H1 (cell line): ENCODE measurements around the gene KCNQ1. TPM values are rescaled to one million over a fixed set of nuclear protein-coding genes. Genes with fewer than 3 reads are reported as not detected.

Experiments used
- CTCF ChIA-PET: fragments of 300-600 bp; sonication (Branson Sonifier 250); formaldehyde crosslinking; loops from one replicate; lab custom pipeline; 2021; ENCODE audit not compliant: partially characterized antibody; lab: Charles Lee
- POLR2A ChIA-PET: fragments of 300-600 bp; sonication (Branson Sonifier 250); formaldehyde crosslinking; loops from one replicate; lab custom pipeline; 2021; ENCODE audit warnings: inconsistent platforms; ENCODE audit not compliant: partially characterized antibody; lab: Charles Lee
- DNase-seq, 2 experiments: peaks; one replicate each; pipeline versions ENCODE4 v3.0.0 to v3.0.0-alpha.2; 2010 to 2022; ENCODE audit warnings: low spot score in 2 of 2, low read depth in 1 of 2, mixed read lengths in 1 of 2
- FAIRE-seq: peaks from 2 replicates; lab custom pipeline; 2011; peaks lifted over from hg19 to GRCh38; lab: Jason Lieb, UNC
- H2AFZ ChIP-seq: 2 replicates; pipeline ENCODE4 v1.8.1; 2012; ENCODE audit warnings: low read length, inconsistent platforms
- H2AK5ac ChIP-seq: 2 replicates; pipeline ENCODE4 v1.6.1; 2013; ENCODE audit warnings: low read depth, low read length
- H2BK120ac ChIP-seq: replicated peaks from 2 replicates; pipeline ENCODE3; 2013; ENCODE audit warnings: low read depth, low read length, inconsistent platforms
- H2BK12ac ChIP-seq: 2 replicates; pipeline ENCODE4 v1.6.1; 2013; ENCODE audit warnings: low read depth, low read length
- H2BK15ac ChIP-seq: 2 replicates; pipeline ENCODE4 v1.6.1; 2013; ENCODE audit warnings: low read length
- H2BK20ac ChIP-seq: 2 replicates; pipeline ENCODE4 v1.6.1; 2013; ENCODE audit warnings: low read length
- H2BK5ac ChIP-seq: 2 replicates; pipeline ENCODE4 v1.6.1; 2013; ENCODE audit warnings: low read depth, low read length
- H3K14ac ChIP-seq: 2 replicates; pipeline ENCODE4 v1.6.1; 2013; ENCODE audit warnings: inconsistent platforms; ENCODE audit not compliant: insufficient read length
- H3K18ac ChIP-seq: 2 replicates; pipeline ENCODE4 v1.6.1; 2013; ENCODE audit warnings: low read length; ENCODE audit errors: extremely low read depth
- H3K23ac ChIP-seq: 2 replicates; pipeline ENCODE4 v1.6.1; 2013; ENCODE audit warnings: inconsistent platforms; ENCODE audit not compliant: insufficient read length
- H3K23me2 ChIP-seq: 2 replicates; pipeline ENCODE4 v1.6.1; 2013; ENCODE audit warnings: low read depth, low read length
- H3K27ac ChIP-seq: 2 replicates; pipeline ENCODE4 v1.6.1; 2011; ENCODE audit warnings: low read depth, low read length, inconsistent platforms
- H3K27me3 ChIP-seq, 4 experiments: replicated peaks in 1 of 4; 1 replicate in 1 of 4; 2 replicates in 3 of 4; pipeline versions ENCODE4 v1.6.1 to v1.8.1; 2011 to 2013; ENCODE audit warnings: low read length in 3 of 4, mild to moderate bottlenecking in 3 of 4, inconsistent platforms in 2 of 4, mixed read lengths in 2 of 4, moderate library complexity in 1 of 4; ENCODE audit not compliant: control insufficient read depth in 3 of 4, insufficient read depth in 3 of 4; ENCODE audit errors: extremely low read depth in 1 of 4
- H3K36me3 ChIP-seq, 4 experiments: 2 replicates each; pipeline versions ENCODE4 v1.6.1 to v1.8.1; 2011 to 2013; ENCODE audit warnings: mild to moderate bottlenecking in 4 of 4, low read length in 3 of 4, moderate library complexity in 2 of 4, control low read depth in 1 of 4, inconsistent platforms in 1 of 4; ENCODE audit not compliant: insufficient read depth in 4 of 4, control insufficient read depth in 2 of 4
- H3K4ac ChIP-seq: replicated peaks from 2 replicates; pipeline ENCODE3; 2013; ENCODE audit warnings: low read length, low read depth, mixed read lengths, inconsistent platforms; ENCODE audit not compliant: insufficient read length
- H3K4me1 ChIP-seq, 4 experiments: replicated peaks in 1 of 4; 1 replicate in 1 of 4; 2 replicates in 3 of 4; pipeline versions ENCODE4 v1.6.1 to v1.8.1; 2011 to 2013; ENCODE audit warnings: low read length in 3 of 4, inconsistent platforms in 2 of 4, mixed read lengths in 1 of 4; ENCODE audit not compliant: insufficient read depth in 4 of 4, control insufficient read depth in 3 of 4
- H3K4me2 ChIP-seq, 2 experiments: 2 replicates each; pipeline versions ENCODE4 v1.6.1 to v1.8.1; 2011 to 2013; ENCODE audit warnings: low read depth in 2 of 2, low read length in 2 of 2, control low read depth in 1 of 2, inconsistent platforms in 1 of 2, mild to moderate bottlenecking in 1 of 2; ENCODE audit not compliant: insufficient read depth in 1 of 2
- H3K4me3 ChIP-seq, 4 experiments: fragments of 200-600, 300-600 bp in 1 of 4; sonication (generic), shearing (Covaris generic), sonication (Bioruptor Twin) in 1 of 4; 2 replicates each; pipeline versions ENCODE4 v1.5.1 to v1.8.1; 2011 to 2016; ENCODE audit warnings: low read length in 4 of 4, low read depth in 3 of 4, control low read depth in 2 of 4, inconsistent platforms in 2 of 4, mild to moderate bottlenecking in 2 of 4, mixed read lengths in 1 of 4, moderate library complexity in 1 of 4; ENCODE audit not compliant: insufficient read depth in 2 of 4; ENCODE audit errors: extremely low read depth in 1 of 4
- H3K56ac ChIP-seq: replicated peaks from 2 replicates; pipeline ENCODE3; 2013; ENCODE audit warnings: low read depth, mild to moderate bottlenecking, mixed read lengths, low read length, inconsistent platforms; ENCODE audit not compliant: insufficient read length
- H3K79me1 ChIP-seq: 2 replicates; pipeline ENCODE4 v1.6.1; 2013; ENCODE audit warnings: low read depth, low read length, control low read depth
- H3K79me2 ChIP-seq, 2 experiments: 2 replicates each; pipeline versions ENCODE4 v1.6.1 to v1.8.1; 2012 to 2013; ENCODE audit warnings: low read length in 2 of 2, mild to moderate bottlenecking in 2 of 2, inconsistent platforms in 1 of 2; ENCODE audit not compliant: insufficient read depth in 2 of 2, control insufficient read depth in 1 of 2
- H3K9ac ChIP-seq, 4 experiments: replicated peaks in 1 of 4; 1 replicate in 1 of 4; 2 replicates in 3 of 4; pipeline versions ENCODE4 v1.6.1 to v1.8.1; 2011 to 2013; ENCODE audit warnings: low read depth in 3 of 4, low read length in 3 of 4, control low read depth in 2 of 4, mild to moderate bottlenecking in 2 of 4, moderate library complexity in 2 of 4, inconsistent platforms in 1 of 4; ENCODE audit errors: extremely low read depth in 1 of 4
- H3K9me3 ChIP-seq, 2 experiments: 2 replicates each; pipeline versions ENCODE4 v1.6.1 to v1.8.1; 2012 to 2013; ENCODE audit warnings: mild to moderate bottlenecking in 2 of 2, moderate library complexity in 2 of 2, control low read depth in 1 of 2, inconsistent platforms in 1 of 2, low read depth in 1 of 2, low read length in 1 of 2, mixed read lengths in 1 of 2; ENCODE audit not compliant: insufficient read depth in 2 of 2
- H4K20me1 ChIP-seq, 2 experiments: replicated peaks in 1 of 2; 2 replicates each; pipeline versions ENCODE3 to v1.8.1; 2011 to 2013; ENCODE audit warnings: inconsistent platforms in 2 of 2, low read length in 2 of 2, mild to moderate bottlenecking in 1 of 2; ENCODE audit not compliant: insufficient read depth in 2 of 2, control insufficient read depth in 1 of 2
- H4K5ac ChIP-seq: 2 replicates; pipeline ENCODE4 v1.6.1; 2013; ENCODE audit warnings: low read length, low read depth, mixed read lengths, inconsistent platforms; ENCODE audit not compliant: insufficient read length
- H4K8ac ChIP-seq: 2 replicates; pipeline ENCODE4 v1.8.0; 2013; ENCODE audit warnings: mild to moderate bottlenecking, moderate library complexity, low read length, inconsistent platforms; ENCODE audit not compliant: insufficient read depth; ENCODE audit errors: extremely low read depth
- H4K91ac ChIP-seq: replicated peaks from 2 replicates; pipeline ENCODE3; 2013; ENCODE audit warnings: low read length, mixed read lengths, inconsistent platforms; ENCODE audit not compliant: insufficient read length
- BACH1 ChIP-seq: IDR thresholded peaks from 2 replicates; pipeline ENCODE4 v1.6.1; 2012; ENCODE audit warnings: low read length, improper control_type of control experiment
- EP300 ChIP-seq, 2 experiments: IDR thresholded peaks; 1 replicate in 1 of 2; 2 replicates in 1 of 2; pipeline ENCODE4 v1.6.1; 2011 to 2012; ENCODE audit warnings: low read depth in 2 of 2, low read length in 2 of 2, mild to moderate bottlenecking in 2 of 2, borderline replicate concordance in 1 of 2, inconsistent platforms in 1 of 2, moderate library complexity in 1 of 2
- JUN ChIP-seq: IDR thresholded peaks from 2 replicates; pipeline ENCODE4 v1.6.1; 2011; ENCODE audit warnings: low read depth, mild to moderate bottlenecking, improper control_type of control experiment, low read length
- POLR2A ChIP-seq, 2 experiments: IDR thresholded peaks; 1 replicate in 1 of 2; 2 replicates in 1 of 2; pipeline ENCODE4 v1.6.1; 2011; ENCODE audit warnings: low read depth in 2 of 2, low read length in 2 of 2, mild to moderate bottlenecking in 2 of 2; ENCODE audit errors: control extremely low read depth in 1 of 2
- RFX5 ChIP-seq: IDR thresholded peaks from 2 replicates; pipeline ENCODE4 v1.6.1; 2011; ENCODE audit warnings: low read depth, low read length, improper control_type of control experiment, borderline replicate concordance
- TCF12 ChIP-seq: IDR thresholded peaks from 2 replicates; pipeline ENCODE4 v1.6.1; 2011; ENCODE audit warnings: low read depth, mild to moderate bottlenecking, low read length
- WGBS, 2 experiments: shearing (Covaris generic) in 1 of 2; methylation state at CpG; one replicate each; pipeline versions ENCODE4 v1.1.6 to v1.1.7; 2013 to 2015; ENCODE audit warnings: low lambda C conversion rate in 2 of 2, mixed read lengths in 2 of 2, inconsistent platforms in 1 of 2, low coverage in 1 of 2, missing lambda C conversion rate in 1 of 2; ENCODE audit not compliant: insufficient replicate concordance in 2 of 2, insufficient coverage in 1 of 2, insufficient read length in 1 of 2; ENCODE audit errors: extremely low coverage in 1 of 2, missing lambda C conversion rate in 1 of 2; 5-methylcytosine and 5-hydroxymethylcytosine counted together
- polyA plus RNA-seq, 7 experiments: library from polyadenylated mRNA; depleted of rRNA in 3 of 7; stranded (reverse) in 5 of 7; unstranded in 2 of 7; fragments of >200 nt in 5 of 7; fragments of 200-250 nt in 2 of 7; gene quantifications; 1 replicate in 5 of 7; 2 replicates in 1 of 7; 4 replicates in 1 of 7; pipeline versions ENCODE4 v1.2.1 to v1.2.3, GENCODE V29; 2011 to 2013; ENCODE audit warnings: missing spikeins in 2 of 7, mixed read lengths in 2 of 7
- total RNA-seq: library from RNA; stranded (reverse); fragmentation: NEBNext Ultra II Directional; extraction: Animal tissue kit (Norgen Biotek cat#: 25700); gene quantifications from 2 replicates; pipeline ENCODE4 v1.2.1, GENCODE V29; 2021

The KCNQ1 gene
- total and polyA plus RNA-seq, 2 of the 8 experiments (the other 6 are each of a cell fraction or from before 2014, with no cell fraction given): 1.9 to 2.0 TPM

DNA sequence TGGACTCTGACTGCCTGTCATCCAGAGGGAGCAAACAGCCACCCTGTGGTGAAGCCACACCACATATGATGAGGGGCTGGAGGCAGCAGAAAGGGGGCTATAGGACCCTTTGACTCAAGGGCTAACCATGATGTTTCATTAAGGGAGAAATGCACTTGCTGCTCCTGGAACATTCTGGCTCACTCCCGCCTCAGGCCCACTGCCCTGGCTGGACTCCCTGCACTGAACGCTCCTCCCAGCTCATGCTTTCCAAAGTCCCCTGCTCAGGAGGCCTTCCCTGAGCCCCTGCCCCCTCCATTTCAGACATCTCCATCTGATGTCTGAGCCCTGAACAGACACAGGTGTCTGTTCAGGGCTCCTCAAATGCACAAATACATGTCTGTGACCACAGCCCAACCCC, 371.7 kb downstream of the KCNQ1 start:
- Histone ChIP-seq H2BK15ac (no peak overlapping the region), H3K4me2 (no peak overlapping the region), H3K4me3 (no peak overlapping the region), H4K8ac (no peak overlapping the region), H4K20me1 (no peaks in the 10 kb centered on the region), H3K4ac (no peak overlapping the region), H3K23me2 (peaks cover 10% of the 10 kb centered on the region; the same call in 1 of the 2 replicates), H3K27ac (no peak overlapping the region), H3K36me3 (no peaks in the 10 kb centered on the region), H3K4me1 (peaks cover 0 to 14% (median 6%) of the 10 kb centered on the region in 4 experiments; a peak in 5 of 7 replicates), H2AFZ (no peak overlapping the region), H2BK12ac (no peak overlapping the region), H2BK5ac (no peak overlapping the region), H3K23ac (no peak overlapping the region), H3K9ac (no peak overlapping the region), H3K18ac (no peak overlapping the region), H3K27me3 (peaks cover 0 to 23% (median 9%) of the 10 kb centered on the region in 4 experiments; a peak in 6 of 7 replicates), H4K5ac (no peak overlapping the region), H4K91ac (no peak overlapping the region), H3K9me3 (peaks cover 9 to 13% of the 10 kb centered on the region in 2 experiments), H3K79me1 (no peaks in the 10 kb centered on the region), H2AK5ac (no peak overlapping the region), H3K79me2 (no peaks in the 10 kb centered on the region), H3K56ac (no peak overlapping the region), H2BK20ac (no peak overlapping the region), H3K14ac (no peak overlapping the region), H2BK120ac (no peak overlapping the region)
- TF ChIP-seq RFX5 (no peak), EP300 (IDR thresholded peaks at IDR 0.05; ENCODE audit: borderline replicate concordance in 1 of 2, low read depth in 2 of 2, low read length in 2 of 2) (no peak), BACH1 (no peak), POLR2A (IDR thresholded peaks at IDR 0.05; ENCODE audit: control extremely low read depth in 1 of 2, low read depth in 2 of 2, low read length in 2 of 2) (no peak), TCF12 (no peak), JUN (no peak)
- POLR2A ChIA-PET: no interaction called here
- CTCF ChIA-PET: no interaction called here
- FAIRE-seq: no peak
- WGBS, 2 experiments: 85% methylated on average over 2 of the region's 2 CpGs; no CpG with 5 or more reads in 1 of the 2 experiments
- DNase-seq: no peak
